HK-2 (cell line): ENCODE data around the gene DISC1.
"Not testable (repeated sequence)": the region's sequence is repeated elsewhere in the genome, so short reads cannot be mapped to it uniquely, and the experiment has no call there.

Experiments
- DNase-seq: peaks from one replicate; pipeline ENCODE4 v3.0.0-alpha.2; 2018; ENCODE audit not compliant: unreplicated experiment

The DISC1 gene

GRCh38 chr1:231959225-231959884 is 332.8 kb downstream of the DISC1 start:
- DNase-seq = no peak

- DNase-seq = not testable (repeated sequence)
Measured at GRCh38 chr1:231961801-231962200, 335.2 kb downstream of the DISC1 start.

- DNase-seq = no peak
Measured at GRCh38 chr1:231962636-231963035, 336.0 kb downstream of the DISC1 start.

GRCh38 chr1:231964241-231964640 is 337.7 kb downstream of the DISC1 start:
- DNase-seq = no peak

- no peak for DNase-seq
Measured at GRCh38 chr1:231964961-231965360, 338.4 kb downstream of the DISC1 start.

- DNase-seq = no peak
Measured at GRCh38 chr1:231965615-231966014, 339.0 kb downstream of the DISC1 start.

- DNase-seq = no peak
Measured at GRCh38 chr1:231966983-231967382, 340.4 kb downstream of the DISC1 start.

- DNase-seq = no peak
Measured at GRCh38 chr1:231969076-231969475, 342.5 kb downstream of the DISC1 start.

GRCh38 chr1:231969761-231970160 is 343.2 kb downstream of the DISC1 start:
- not testable (repeated sequence) for DNase-seq

- no peak for DNase-seq
Measured at GRCh38 chr1:231970684-231971083, 344.1 kb downstream of the DISC1 start.

- DNase-seq = no peak
Measured at GRCh38 chr1:231971397-231972110, 345.0 kb downstream of the DISC1 start.

GRCh38 chr1:231972111-231972445 is 345.5 kb downstream of the DISC1 start:
- DNase-seq = no peak

- no peak for DNase-seq
Measured at GRCh38 chr1:231973830-231974229, 347.2 kb downstream of the DISC1 start.

- no peak for DNase-seq
Measured at GRCh38 chr1:231976231-231976630, 349.6 kb downstream of the DISC1 start.

- DNase-seq = no peak
Measured at GRCh38 chr1:231981675-231982074, 355.1 kb downstream of the DISC1 start.

- no peak for DNase-seq
Measured at GRCh38 chr1:231982871-231983587, 356.4 kb downstream of the DISC1 start.

GRCh38 chr1:231983588-231984193 is 357.1 kb downstream of the DISC1 start:
- DNase-seq = no peak

- DNase-seq = no peak
Measured at GRCh38 chr1:231985296-231986023, 358.9 kb downstream of the DISC1 start.

GRCh38 chr1:231986631-231987336 is 360.2 kb downstream of the DISC1 start:
- DNase-seq = no peak

- no peak for DNase-seq
Measured at GRCh38 chr1:231990388-231990787, 363.8 kb downstream of the DISC1 start.

GRCh38 chr1:231991231-231991630 is 364.6 kb downstream of the DISC1 start:
- DNase-seq = no peak
